ENCODE data around the gene CEP72.

Gene CEP72

DNA sequence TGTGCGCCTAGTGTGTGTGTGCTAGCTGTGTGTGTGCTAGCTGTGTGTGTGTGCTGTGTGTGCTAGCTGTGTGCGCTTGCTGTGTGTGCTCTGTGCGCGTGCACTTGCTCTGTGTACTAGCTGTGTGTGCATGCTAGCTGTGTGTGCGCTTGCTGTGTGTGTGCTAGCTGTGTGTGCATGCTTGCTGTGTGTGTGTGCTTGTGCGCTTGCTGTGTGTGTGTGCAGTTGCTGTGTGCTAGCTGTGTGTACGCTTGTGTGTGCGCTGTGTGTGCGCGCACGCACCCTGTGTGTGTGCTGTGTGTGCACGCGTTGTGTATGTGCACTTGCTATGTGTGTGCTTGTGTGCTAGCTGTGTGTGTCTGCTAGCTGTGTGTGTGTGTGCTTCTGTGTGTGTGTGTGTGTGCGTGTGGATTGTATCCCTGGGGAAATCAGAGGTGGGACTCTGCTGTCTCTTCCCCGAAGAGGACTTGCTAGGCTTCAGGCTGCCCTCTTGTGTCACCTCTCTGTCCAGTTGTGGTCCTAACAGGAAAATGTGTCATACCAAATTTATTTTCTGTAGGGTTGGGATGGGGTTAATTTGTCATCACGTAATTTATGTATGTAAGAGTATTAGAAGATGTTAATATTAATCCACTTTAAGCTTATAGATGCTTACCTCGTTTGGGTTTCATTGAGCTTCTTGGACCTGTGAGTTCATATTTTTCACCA, 42.1 kb downstream of the CEP72 start:
- DNase-seq (ENCODE audit: low read depth): no peak
- TF ChIP-seq, protein P1, sequence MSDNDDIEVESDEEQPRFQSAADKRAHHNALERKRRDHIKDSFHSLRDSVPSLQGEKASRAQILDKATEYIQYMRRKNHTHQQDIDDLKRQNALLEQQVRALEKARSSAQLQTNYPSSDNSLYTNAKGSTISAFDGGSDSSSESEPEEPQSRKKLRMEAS (IDR thresholded peaks at IDR 0.05; ENCODE audit: low read depth, low read length): no peak
- no peak for TF ChIP-seq POLR2A (IDR thresholded peaks at IDR 0.05; ENCODE audit: extremely low read depth, insufficient read length)
- no peak for TF ChIP-seq MYC (IDR thresholded peaks at IDR 0.05; ENCODE audit: low read depth, low read length)
- TF ChIP-seq, protein P2, sequence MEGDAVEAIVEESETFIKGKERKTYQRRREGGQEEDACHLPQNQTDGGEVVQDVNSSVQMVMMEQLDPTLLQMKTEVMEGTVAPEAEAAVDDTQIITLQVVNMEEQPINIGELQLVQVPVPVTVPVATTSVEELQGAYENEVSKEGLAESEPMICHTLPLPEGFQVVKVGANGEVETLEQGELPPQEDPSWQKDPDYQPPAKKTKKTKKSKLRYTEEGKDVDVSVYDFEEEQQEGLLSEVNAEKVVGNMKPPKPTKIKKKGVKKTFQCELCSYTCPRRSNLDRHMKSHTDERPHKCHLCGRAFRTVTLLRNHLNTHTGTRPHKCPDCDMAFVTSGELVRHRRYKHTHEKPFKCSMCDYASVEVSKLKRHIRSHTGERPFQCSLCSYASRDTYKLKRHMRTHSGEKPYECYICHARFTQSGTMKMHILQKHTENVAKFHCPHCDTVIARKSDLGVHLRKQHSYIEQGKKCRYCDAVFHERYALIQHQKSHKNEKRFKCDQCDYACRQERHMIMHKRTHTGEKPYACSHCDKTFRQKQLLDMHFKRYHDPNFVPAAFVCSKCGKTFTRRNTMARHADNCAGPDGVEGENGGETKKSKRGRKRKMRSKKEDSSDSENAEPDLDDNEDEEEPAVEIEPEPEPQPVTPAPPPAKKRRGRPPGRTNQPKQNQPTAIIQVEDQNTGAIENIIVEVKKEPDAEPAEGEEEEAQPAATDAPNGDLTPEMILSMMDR (IDR thresholded peaks at IDR 0.05; ENCODE audit: low read depth, low read length): no peak
- H3K4me3 ChIP-seq (ENCODE audit: low read depth, low read length): no peak overlapping the region

GRCh38 chr5:655406-655805, 43.3 kb downstream of the CEP72 start:
- H3K4me3 ChIP-seq (ENCODE audit: low read depth, low read length): no peak overlapping the region
- TF ChIP-seq, protein P2 (IDR thresholded peaks at IDR 0.05; ENCODE audit: low read depth, low read length): no peak
- no peak for TF ChIP-seq POLR2A (IDR thresholded peaks at IDR 0.05; ENCODE audit: extremely low read depth, insufficient read length)
- DNase-seq (ENCODE audit: low read depth): no peak

DNA sequence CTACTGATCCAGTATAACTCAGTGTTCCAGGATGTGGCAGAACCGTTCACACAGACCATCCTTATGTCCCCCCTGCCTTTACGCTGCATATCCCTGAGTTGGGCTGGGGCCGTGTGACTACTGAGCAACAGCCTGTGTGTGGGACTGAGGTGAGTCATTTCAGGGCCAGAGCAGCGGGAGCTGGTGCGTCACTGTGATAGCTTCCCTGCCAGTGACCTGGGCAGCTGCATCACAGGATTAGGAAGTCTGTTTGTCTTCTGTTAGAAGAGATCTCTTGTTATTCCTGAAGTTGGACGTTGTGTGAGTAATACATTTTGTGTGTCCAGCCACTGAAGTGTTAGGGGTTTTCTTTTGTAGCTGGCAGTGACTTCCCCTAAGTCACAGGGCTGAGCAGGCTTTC, 45.4 kb downstream of the CEP72 start:
- no peak overlapping the region for H3K4me3 ChIP-seq (ENCODE audit: low read depth, low read length)
- peak; percentile 26 for DNase-seq (ENCODE audit: low read depth)
- no peak for TF ChIP-seq POLR2A (IDR thresholded peaks at IDR 0.05; ENCODE audit: extremely low read depth, insufficient read length)
- TF ChIP-seq, protein P1 (IDR thresholded peaks at IDR 0.05; ENCODE audit: low read depth, low read length): no peak
- TF ChIP-seq, protein P2 (IDR thresholded peaks at IDR 0.05; ENCODE audit: low read depth, low read length): no peak
- no peak for TF ChIP-seq MYC (IDR thresholded peaks at IDR 0.05; ENCODE audit: low read depth, low read length)

GRCh38 chr5:658103-658502, 46.0 kb downstream of the CEP72 start:
- H3K4me3 ChIP-seq (ENCODE audit: low read depth, low read length): no peak overlapping the region

GRCh38 chr5:659496-660263, 47.5 kb downstream of the CEP72 start:
- TF ChIP-seq, protein P1 (IDR thresholded peaks at IDR 0.05; ENCODE audit: low read depth, low read length): no peak
- TF ChIP-seq MYC (IDR thresholded peaks at IDR 0.05; ENCODE audit: low read depth, low read length) (no peak), POLR2A (IDR thresholded peaks at IDR 0.05; ENCODE audit: extremely low read depth, insufficient read length) (no peak)
- TF ChIP-seq, protein P2 (IDR thresholded peaks at IDR 0.05; ENCODE audit: low read depth, low read length): no peak
- no peak for DNase-seq (ENCODE audit: low read depth)
- H3K4me3 ChIP-seq (ENCODE audit: low read depth, low read length): no peak overlapping the region

More at GRCh38 chr5:658103-658502, 46.0 kb downstream of the CEP72 start:
- no peak for DNase-seq (ENCODE audit: low read depth)
- TF ChIP-seq MYC (IDR thresholded peaks at IDR 0.05; ENCODE audit: low read depth, low read length) (no peak), POLR2A (IDR thresholded peaks at IDR 0.05; ENCODE audit: extremely low read depth, insufficient read length) (no peak)
- TF ChIP-seq, protein P1 (IDR thresholded peaks at IDR 0.05; ENCODE audit: low read depth, low read length): no peak

DNA sequence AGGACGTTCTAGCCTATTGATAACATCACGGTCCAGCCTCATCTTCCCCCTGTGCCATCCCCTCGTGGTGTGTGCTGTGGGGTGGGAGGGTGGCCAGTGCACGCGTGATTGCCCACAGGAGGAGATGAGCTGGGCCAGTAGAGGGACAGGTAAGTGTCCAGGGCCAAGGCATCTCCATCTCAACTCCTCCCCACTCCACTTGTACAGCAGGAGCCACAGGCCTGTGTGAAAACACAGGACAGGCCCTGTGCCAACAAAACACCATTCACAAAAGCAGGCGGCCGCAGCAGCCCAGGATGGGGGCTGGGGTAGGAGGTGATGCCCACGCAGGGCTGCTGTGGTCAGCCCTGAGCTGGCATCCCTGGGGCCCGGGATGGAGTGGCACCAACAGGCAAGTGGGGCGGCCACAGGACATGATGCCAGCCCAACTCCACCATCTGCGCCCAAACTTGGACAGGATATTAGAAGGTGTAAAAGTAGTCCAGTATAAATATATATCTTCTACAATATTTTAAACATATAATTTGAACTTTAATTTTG, 48.4 kb downstream of the CEP72 start:
- no peak for TF ChIP-seq POLR2A (IDR thresholded peaks at IDR 0.05; ENCODE audit: extremely low read depth, insufficient read length)
- TF ChIP-seq MYC (IDR thresholded peaks at IDR 0.05; ENCODE audit: low read depth, low read length): no peak
- TF ChIP-seq, protein P2 (IDR thresholded peaks at IDR 0.05; ENCODE audit: low read depth, low read length): no peak
- TF ChIP-seq, protein P1 (IDR thresholded peaks at IDR 0.05; ENCODE audit: low read depth, low read length): no peak
- DNase-seq (ENCODE audit: low read depth): no peak
- no peak overlapping the region for H3K4me3 ChIP-seq (ENCODE audit: low read depth, low read length)

Data from NB4 (cell line).